HepG2 (cell line): ENCODE data around the gene SMAD3. TPM values are rescaled to one million over a fixed set of nuclear protein-coding genes. Genes with fewer than 3 reads are reported as not detected.

Experiments
- AKAP8 ChIP-seq: sonication (generic); formaldehyde crosslinking; IDR thresholded peaks from 2 replicates; pipeline ENCODE4 v1.5.1; 2020; ENCODE audit warnings: mild to moderate bottlenecking, missing genetic modification reagents
- CCAR2 ChIP-seq: fragments of 200-400 bp; formaldehyde crosslinking; optimal IDR thresholded peaks from 2 replicates; pipeline ENCODE3; 2018; ENCODE audit warnings: low read depth, mild to moderate bottlenecking, low read length, moderate library complexity
- FOXO1 ChIP-seq: sonication (generic); formaldehyde crosslinking; IDR thresholded peaks from 2 replicates; pipeline ENCODE4 v1.4.0; 2020; ENCODE audit warnings: missing genetic modification reagents
- GATA4 ChIP-seq: sonication (generic); IDR thresholded peaks from 2 replicates; pipeline ENCODE4 v1.6.1; 2016; ENCODE audit warnings: antibody characterized with exemption, low read depth, borderline replicate concordance
- HNF1B ChIP-seq: sonication (generic); formaldehyde crosslinking; IDR thresholded peaks from 2 replicates; pipeline ENCODE4 v1.5.1; 2020; ENCODE audit warnings: mild to moderate bottlenecking, moderate library complexity, missing genetic modification reagents
- HNRNPUL1 ChIP-seq: fragments of 200-400 bp; formaldehyde crosslinking; IDR thresholded peaks from 2 replicates; pipeline ENCODE4 v1.6.1; 2017; ENCODE audit warnings: low read depth, mild to moderate bottlenecking, low read length, moderate library complexity
- HOXA9 ChIP-seq: sonication (generic); formaldehyde crosslinking; IDR thresholded peaks from 2 replicates; pipeline ENCODE4 v1.8.1; 2022; ENCODE audit warnings: missing genetic modification reagents, mild to moderate bottlenecking, moderate library complexity, borderline replicate concordance
- JDP2 ChIP-seq: sonication (generic); formaldehyde crosslinking; IDR thresholded peaks from 2 replicates; pipeline ENCODE4 v1.8.1; 2022; ENCODE audit warnings: missing genetic modification reagents, borderline replicate concordance
- MTA3 ChIP-seq: sonication (generic); formaldehyde crosslinking; IDR thresholded peaks from 2 replicates; pipeline ENCODE4 v1.4.0; 2020; ENCODE audit warnings: missing genetic modification reagents
- MYC ChIP-seq: sonication (generic); formaldehyde crosslinking; IDR thresholded peaks from 2 replicates; pipeline ENCODE4 v1.9.0; 2021; ENCODE audit warnings: missing genetic modification reagents, borderline replicate concordance
- NBN ChIP-seq: fragments of 450-650 bp; conservative IDR thresholded peaks from 2 replicates; pipeline ENCODE4 v1.6.1; 2017
- NFYB ChIP-seq: sonication (generic); formaldehyde crosslinking; IDR thresholded peaks from 2 replicates; pipeline ENCODE4 v1.4.0; 2020; ENCODE audit warnings: missing genetic modification reagents
- NFYC ChIP-seq: IDR thresholded peaks from 2 replicates; pipeline ENCODE4 v1.6.1; 2016; ENCODE audit warnings: missing genetic modification reagents, missing compliant biosample characterization
- RXRA ChIP-seq: sonication (generic); formaldehyde crosslinking; IDR thresholded peaks from 2 replicates; pipeline ENCODE4 v1.5.1; 2020; ENCODE audit warnings: missing genetic modification reagents
- SAP130 ChIP-seq: IDR thresholded peaks from 2 replicates; pipeline ENCODE4 v1.6.1; 2016; ENCODE audit warnings: low read depth
- SATB2 ChIP-seq: sonication (generic); formaldehyde crosslinking; IDR thresholded peaks from 2 replicates; pipeline ENCODE4 v1.5.0; 2020; ENCODE audit warnings: missing genetic modification reagents
- SMARCC2 ChIP-seq: fragments of 450-650 bp; IDR thresholded peaks from 2 replicates; pipeline ENCODE4 v1.6.1; 2017; ENCODE audit warnings: antibody characterized with exemption, mild to moderate bottlenecking
- SP2 ChIP-seq: sonication (generic); formaldehyde crosslinking; IDR thresholded peaks from 2 replicates; pipeline ENCODE4 v1.5.1; 2020; ENCODE audit warnings: mild to moderate bottlenecking, missing genetic modification reagents
- SP4 ChIP-seq: sonication (generic); formaldehyde crosslinking; IDR thresholded peaks from 2 replicates; pipeline ENCODE4 v1.8.1; 2023; ENCODE audit warnings: mild to moderate bottlenecking, missing genetic modification reagents
- TCF7 ChIP-seq: sonication (generic); IDR thresholded peaks from 2 replicates; pipeline ENCODE4 v1.6.1; 2016; ENCODE audit warnings: antibody characterized with exemption, low read depth
- ZC3H13 ChIP-seq: sonication (generic); formaldehyde crosslinking; IDR thresholded peaks from 2 replicates; pipeline ENCODE4 v1.8.1; 2023; ENCODE audit warnings: mild to moderate bottlenecking, missing genetic modification reagents, moderate library complexity
- ZFP37 ChIP-seq: sonication (generic); formaldehyde crosslinking; IDR thresholded peaks from 2 replicates; pipeline ENCODE4 v1.4.0; 2020; ENCODE audit warnings: missing genetic modification reagents, borderline replicate concordance
- ZFP90 ChIP-seq: sonication (generic); formaldehyde crosslinking; IDR thresholded peaks from 2 replicates; pipeline ENCODE4 v1.8.0; 2022; ENCODE audit warnings: missing genetic modification reagents, mild to moderate bottlenecking, inconsistent platforms, borderline replicate concordance
- ZMYM2 ChIP-seq: sonication (generic); formaldehyde crosslinking; IDR thresholded peaks from 2 replicates; pipeline ENCODE4 v1.8.0; 2022; ENCODE audit warnings: mild to moderate bottlenecking, missing genetic modification reagents
- ZNF180 ChIP-seq: sonication (generic); formaldehyde crosslinking; IDR thresholded peaks from 2 replicates; pipeline ENCODE4 v1.4.0; 2020; ENCODE audit warnings: low read depth, missing genetic modification reagents, borderline replicate concordance
- ZNF33A ChIP-seq: sonication (generic); formaldehyde crosslinking; IDR thresholded peaks from 2 replicates; pipeline ENCODE4 v1.5.1; 2020; ENCODE audit warnings: missing genetic modification reagents, mild to moderate bottlenecking, moderate library complexity, borderline replicate concordance
- ZNF451 ChIP-seq: sonication (generic); formaldehyde crosslinking; IDR thresholded peaks from 2 replicates; pipeline ENCODE4 v1.5.0; 2020; ENCODE audit warnings: mild to moderate bottlenecking, missing genetic modification reagents
- ZNF776 ChIP-seq: sonication (generic); formaldehyde crosslinking; IDR thresholded peaks from 2 replicates; pipeline ENCODE4 v1.4.0; 2020; ENCODE audit warnings: mild to moderate bottlenecking, missing genetic modification reagents
- ZNF780A ChIP-seq: sonication (generic); formaldehyde crosslinking; IDR thresholded peaks from 2 replicates; pipeline ENCODE4 v1.8.0; 2022; ENCODE audit warnings: mild to moderate bottlenecking, missing genetic modification reagents, moderate library complexity
- ZNF883 ChIP-seq: sonication (generic); formaldehyde crosslinking; IDR thresholded peaks from 2 replicates; pipeline ENCODE4 v1.5.1; 2020; ENCODE audit warnings: mild to moderate bottlenecking, missing genetic modification reagents; ENCODE audit errors: not compliant biosample characterization
- ZSCAN31 ChIP-seq: sonication (generic); formaldehyde crosslinking; IDR thresholded peaks from 2 replicates; pipeline ENCODE4 v1.5.0; 2020; ENCODE audit warnings: low read depth, mild to moderate bottlenecking, missing genetic modification reagents
- polyA plus RNA-seq, 8 experiments: library from polyadenylated mRNA; depleted of rRNA in 3 of 8; stranded (reverse) in 7 of 8; unstranded in 1 of 8; fragments of >200 nt; fragmentation: Illumina TruSeq in 4 of 8; extraction: Trizol in 4 of 8; gene quantifications; 2 replicates each; pipeline versions ENCODE4 v1.2.1 to v1.2.3, GENCODE V29; 2011 to 2016; ENCODE audit warnings: low read depth in 4 of 8, missing spikeins in 1 of 8, mixed read lengths in 1 of 8; ENCODE audit not compliant: insufficient read depth in 1 of 8
- total RNA-seq, 5 experiments: library from RNA; depleted of rRNA; stranded (reverse); fragments of >200 nt; fragmentation: Illumina TruSeq; extraction: Trizol; gene quantifications; 2 replicates each; pipeline ENCODE4 v1.2.3, GENCODE V29; 2016; ENCODE audit warnings: low read depth in 1 of 5
- TF ChIP-seq, protein P1 (sequence below): IDR thresholded peaks from 2 replicates; pipeline ENCODE4 v1.6.1; 2016; ENCODE audit warnings: low read depth, borderline replicate concordance

SMAD3 gene
- total and polyA plus RNA-seq, 2 of the 13 experiments (the other 11 are each of a cell fraction or from before 2014, with no cell fraction given) = 8.6 to 56.3 TPM

DNA sequence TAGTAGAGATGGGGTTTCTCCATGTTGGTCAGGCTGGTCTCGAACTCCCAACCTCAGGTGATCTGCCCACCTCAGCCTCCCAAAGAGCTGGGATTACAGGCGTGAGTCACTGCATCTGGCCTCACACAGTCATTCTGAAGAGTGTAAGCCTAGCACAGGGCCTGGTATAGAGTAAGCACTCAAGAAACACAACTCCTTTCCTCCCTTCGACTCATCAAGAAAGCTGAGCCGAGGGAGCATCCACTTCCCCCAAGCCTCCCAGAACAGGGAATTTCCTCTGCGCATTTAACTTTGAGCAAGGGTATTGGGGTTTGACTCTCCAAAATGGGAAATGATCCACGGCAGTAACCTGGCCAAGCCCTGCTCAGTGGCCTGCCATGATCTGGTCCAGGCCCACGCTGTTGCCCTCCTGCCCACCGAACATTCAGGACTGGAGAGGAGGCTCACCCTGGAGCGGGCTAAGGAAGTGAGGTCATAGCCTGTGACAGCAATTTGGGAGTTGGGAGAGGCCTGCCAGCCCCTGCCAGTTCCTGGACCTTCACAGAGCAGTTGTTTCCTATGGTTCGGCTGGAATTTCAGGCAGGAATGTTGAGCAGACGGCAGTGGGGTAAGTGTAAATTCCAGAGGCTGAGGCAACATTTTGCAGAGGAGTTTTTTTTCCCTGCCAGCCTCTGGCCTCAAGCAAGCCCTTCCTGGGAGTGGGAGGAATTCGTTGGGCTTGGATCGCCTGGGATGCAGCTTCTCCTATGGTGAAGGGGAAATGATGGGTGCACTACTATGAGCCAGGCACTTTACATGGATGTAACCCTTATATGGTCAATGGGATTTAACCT, 21.2 kb upstream of the SMAD3 start (continued):
- TF ChIP-seq ZNF883 (CRISPR knock-in tag) (peak; percentile 46), ZNF780A (CRISPR knock-in tag) (no peak), ZFP37 (CRISPR knock-in tag) (no peak), ZC3H13 (CRISPR knock-in tag) (no peak), HNF1B (CRISPR knock-in tag) (no peak), ZFP90 (CRISPR knock-in tag) (no peak), SMARCC2 (no peak), NBN (no peak), JDP2 (no peak), AKAP8 (CRISPR knock-in tag) (no peak), ZNF451 (CRISPR knock-in tag) (no peak), SP2 (CRISPR knock-in tag) (no peak), ZNF776 (CRISPR knock-in tag) (no peak), HNRNPUL1 (no peak), ZNF180 (CRISPR knock-in tag) (no peak), ZNF33A (CRISPR knock-in tag) (no peak), CCAR2 (no peak), MTA3 (CRISPR knock-in tag) (no peak), MYC (no peak), SAP130 (CRISPR knock-in tag) (no peak; the same call in 1 of the 2 replicates), NFYB (no peak), ZMYM2 (CRISPR knock-in tag) (no peak), FOXO1 (CRISPR knock-in tag) (0 out of 2 replicates have a peak, but pooled peaks have one; percentile 28), GATA4 (no peak), RXRA (CRISPR knock-in tag) (0 out of 2 replicates have a peak, but pooled peaks have one; percentile 30), NFYC (CRISPR knock-in tag) (no peak), HOXA9 (no peak), ZSCAN31 (CRISPR knock-in tag) (no peak), SATB2 (CRISPR knock-in tag) (no peak), TCF7 (no peak), SP4 (CRISPR knock-in tag) (no peak)
- TF ChIP-seq, protein P1, sequence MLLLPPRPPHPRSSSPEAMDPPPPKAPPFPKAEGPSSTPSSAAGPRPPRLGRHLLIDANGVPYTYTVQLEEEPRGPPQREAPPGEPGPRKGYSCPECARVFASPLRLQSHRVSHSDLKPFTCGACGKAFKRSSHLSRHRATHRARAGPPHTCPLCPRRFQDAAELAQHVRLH (CRISPR knock-in tag) = no peak
